ENCODE data around the gene DDAH2.

The DDAH2 gene

GRCh38 chr6:31729979-31730630 lies 1.0 kb upstream of the DDAH2 start:
- TF ChIP-seq ZFX (IDR thresholded peaks at IDR 0.05; ENCODE audit: borderline replicate concordance) (no peak), CTCF (IDR thresholded peaks at IDR 0.05) (no peak; the same call in 1 of the 2 replicates)
- peak overlapping the region; percentile 99 for H3K27ac ChIP-seq

GRCh38 chr6:31729515-31729978 lies 448 bp upstream of the DDAH2 start:
- TF ChIP-seq ZFX (IDR thresholded peaks at IDR 0.05; ENCODE audit: borderline replicate concordance) (no peak), CTCF (IDR thresholded peaks at IDR 0.05) (peak; percentile 44)
- peak overlapping the region; percentile 99 for H3K27ac ChIP-seq

- peak overlapping the region; percentile 29; the same call in 1 of the 2 replicates for H3K27ac ChIP-seq
- no peak for TF ChIP-seq ZFX (IDR thresholded peaks at IDR 0.05; ENCODE audit: borderline replicate concordance)
- TF ChIP-seq CTCF (IDR thresholded peaks at IDR 0.05) = no peak
Measured at GRCh38 chr6:31727717-31728671, 1.1 kb downstream of the DDAH2 start.

- H3K27ac ChIP-seq = peak overlapping the region; percentile 29; the same call in 1 of the 2 replicates
- TF ChIP-seq CTCF (IDR thresholded peaks at IDR 0.05) (no peak), ZFX (IDR thresholded peaks at IDR 0.05; ENCODE audit: borderline replicate concordance) (no peak)
Measured at GRCh38 chr6:31727034-31727716, 1.9 kb downstream of the DDAH2 start.

GRCh38 chr6:31725502-31726350 lies 3.4 kb downstream of the DDAH2 start:
- TF ChIP-seq CTCF (IDR thresholded peaks at IDR 0.05) = no peak
- TF ChIP-seq ZFX (IDR thresholded peaks at IDR 0.05; ENCODE audit: borderline replicate concordance) = no peak
- peak overlapping the region; percentile 29 for H3K27ac ChIP-seq

- no peak for TF ChIP-seq CTCF (IDR thresholded peaks at IDR 0.05)
- TF ChIP-seq ZFX (IDR thresholded peaks at IDR 0.05; ENCODE audit: borderline replicate concordance) = no peak
- no peak overlapping the region for H3K27ac ChIP-seq
Measured at GRCh38 chr6:31723980-31724691, 5.0 kb downstream of the DDAH2 start.

Measured in 22Rv1 (cell line).